ENCODE measurements around the gene HOXB3.

DNA sequence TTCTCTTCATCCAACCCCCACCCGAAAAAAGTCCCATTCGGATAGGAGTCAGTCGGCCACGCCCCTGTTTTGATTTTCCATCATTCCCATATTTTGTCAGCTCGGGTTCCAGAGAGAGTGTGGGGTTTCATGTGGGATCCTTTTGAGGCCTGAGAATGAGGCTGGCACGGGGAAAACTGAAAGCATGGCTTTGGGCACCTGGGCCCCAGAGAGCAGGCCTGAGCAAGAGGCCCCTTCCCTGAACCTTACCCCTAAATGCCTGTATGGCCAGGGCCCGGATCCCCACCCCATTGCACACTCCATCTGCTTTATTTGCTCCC lies 7.3 kb downstream of the HOXB3 start:
- TF ChIP-seq CTCF (IDR thresholded peaks at IDR 0.05) (no peak), SIN3A (IDR thresholded peaks at IDR 0.05; ENCODE audit: borderline replicate concordance, low read depth, low read length) (no peak), RFX5 (IDR thresholded peaks at IDR 0.05; ENCODE audit: low read length) (no peak), EP300 (IDR thresholded peaks at IDR 0.05; ENCODE audit: borderline replicate concordance in 1 of 2, low read depth in 1 of 2, low read length in 1 of 2) (no peak), GABPA (IDR thresholded peaks at IDR 0.05; ENCODE audit: low read depth) (no peak), TEAD4 (IDR thresholded peaks at IDR 0.05; ENCODE audit: borderline replicate concordance, insufficient read depth) (no peak), RCOR1 (IDR thresholded peaks at IDR 0.05; ENCODE audit: low read length) (no peak)
- TF ChIP-seq, protein P1, sequence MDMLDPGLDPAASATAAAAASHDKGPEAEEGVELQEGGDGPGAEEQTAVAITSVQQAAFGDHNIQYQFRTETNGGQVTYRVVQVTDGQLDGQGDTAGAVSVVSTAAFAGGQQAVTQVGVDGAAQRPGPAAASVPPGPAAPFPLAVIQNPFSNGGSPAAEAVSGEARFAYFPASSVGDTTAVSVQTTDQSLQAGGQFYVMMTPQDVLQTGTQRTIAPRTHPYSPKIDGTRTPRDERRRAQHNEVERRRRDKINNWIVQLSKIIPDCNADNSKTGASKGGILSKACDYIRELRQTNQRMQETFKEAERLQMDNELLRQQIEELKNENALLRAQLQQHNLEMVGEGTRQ (IDR thresholded peaks at IDR 0.05; ENCODE audit: borderline replicate concordance, low read depth, low read length) = no peak
